ENCODE measurements around the gene MBOAT2.

Gene MBOAT2

DNA sequence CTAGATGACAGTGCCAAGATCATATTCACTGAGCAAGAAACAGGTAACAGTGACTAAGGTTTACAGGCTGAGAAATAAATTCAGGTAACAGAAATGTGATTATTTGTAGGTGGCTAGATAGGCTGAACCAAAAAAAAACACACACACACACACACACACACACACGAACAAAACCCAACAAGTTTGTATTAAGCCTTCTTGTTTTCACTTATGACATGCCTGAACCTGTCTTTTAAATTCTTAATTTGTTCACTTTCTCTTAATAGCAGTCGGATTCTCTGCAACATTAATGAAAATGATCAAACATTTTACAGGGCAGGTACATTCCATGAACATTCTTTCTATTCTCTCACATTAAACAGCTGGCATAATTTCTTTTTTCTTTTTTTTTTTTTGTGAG, 147.3 kb downstream of the MBOAT2 start:
- no peak overlapping the region for H3K27ac ChIP-seq
- no peaks in the 10 kb centered on the region for H3K27me3 ChIP-seq (ENCODE audit: insufficient read depth, low read depth)
- TF ChIP-seq, protein P1, sequence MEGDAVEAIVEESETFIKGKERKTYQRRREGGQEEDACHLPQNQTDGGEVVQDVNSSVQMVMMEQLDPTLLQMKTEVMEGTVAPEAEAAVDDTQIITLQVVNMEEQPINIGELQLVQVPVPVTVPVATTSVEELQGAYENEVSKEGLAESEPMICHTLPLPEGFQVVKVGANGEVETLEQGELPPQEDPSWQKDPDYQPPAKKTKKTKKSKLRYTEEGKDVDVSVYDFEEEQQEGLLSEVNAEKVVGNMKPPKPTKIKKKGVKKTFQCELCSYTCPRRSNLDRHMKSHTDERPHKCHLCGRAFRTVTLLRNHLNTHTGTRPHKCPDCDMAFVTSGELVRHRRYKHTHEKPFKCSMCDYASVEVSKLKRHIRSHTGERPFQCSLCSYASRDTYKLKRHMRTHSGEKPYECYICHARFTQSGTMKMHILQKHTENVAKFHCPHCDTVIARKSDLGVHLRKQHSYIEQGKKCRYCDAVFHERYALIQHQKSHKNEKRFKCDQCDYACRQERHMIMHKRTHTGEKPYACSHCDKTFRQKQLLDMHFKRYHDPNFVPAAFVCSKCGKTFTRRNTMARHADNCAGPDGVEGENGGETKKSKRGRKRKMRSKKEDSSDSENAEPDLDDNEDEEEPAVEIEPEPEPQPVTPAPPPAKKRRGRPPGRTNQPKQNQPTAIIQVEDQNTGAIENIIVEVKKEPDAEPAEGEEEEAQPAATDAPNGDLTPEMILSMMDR (conservative IDR thresholded peaks at IDR 0.05; ENCODE audit: low read depth, low read length): no peak

DNA sequence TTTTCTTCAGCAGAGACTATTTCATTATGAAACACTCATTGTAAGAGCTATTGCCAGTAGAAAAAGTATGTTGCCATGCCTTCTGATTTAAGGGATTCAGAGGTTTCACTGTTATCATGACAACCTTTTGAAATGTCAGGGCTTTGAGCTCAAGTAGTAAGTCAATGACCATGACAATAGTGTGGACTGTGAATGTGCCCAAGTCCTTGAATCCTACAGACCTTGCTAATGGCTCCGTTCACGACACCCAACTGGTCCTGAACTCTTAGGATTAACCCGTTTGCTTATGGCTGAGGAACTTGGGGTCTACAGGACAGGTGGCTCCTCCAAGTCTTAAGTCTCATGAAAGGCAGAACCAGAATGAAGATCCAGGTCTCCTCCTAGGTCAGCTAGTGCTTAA, 148.5 kb downstream of the MBOAT2 start:
- Histone ChIP-seq H3K27ac (no peak overlapping the region), H3K4me1 (ENCODE audit: low read depth, poor library complexity, severe bottlenecking) (no peaks in the 10 kb centered on the region), H3K36me3 (ENCODE audit: insufficient read depth) (no peaks in the 10 kb centered on the region), H3K27me3 (ENCODE audit: insufficient read depth, low read depth) (no peaks in the 10 kb centered on the region), H4K20me1 (ENCODE audit: insufficient read depth) (no peaks in the 10 kb centered on the region), H3K4me3 (IDR thresholded peaks at IDR 0.05; ENCODE audit: insufficient read depth, low read depth, low read length) (no peak overlapping the region), H3K9ac (no peak overlapping the region), H3K4me2 (no peak overlapping the region), H3K79me2 (ENCODE audit: insufficient read depth, low read depth) (no peaks in the 10 kb centered on the region), H2AFZ (ENCODE audit: low read depth) (no peak overlapping the region)
- TF ChIP-seq, protein P1 (conservative IDR thresholded peaks at IDR 0.05; ENCODE audit: low read depth, low read length): no peak

More for the DNA sequence above, 147.3 kb downstream of the MBOAT2 start:
- H3K36me3 ChIP-seq (ENCODE audit: insufficient read depth): no peaks in the 10 kb centered on the region
- H2AFZ ChIP-seq (ENCODE audit: low read depth): no peak overlapping the region
- H4K20me1 ChIP-seq (ENCODE audit: insufficient read depth): no peaks in the 10 kb centered on the region
- H3K4me2 ChIP-seq: no peak overlapping the region
- H3K4me1 ChIP-seq (ENCODE audit: low read depth, poor library complexity, severe bottlenecking): no peaks in the 10 kb centered on the region
- no peak overlapping the region for H3K9ac ChIP-seq
- no peak overlapping the region for H3K4me3 ChIP-seq (IDR thresholded peaks at IDR 0.05; ENCODE audit: insufficient read depth, low read depth, low read length)
- H3K79me2 ChIP-seq (ENCODE audit: insufficient read depth, low read depth): no peaks in the 10 kb centered on the region

DNA sequence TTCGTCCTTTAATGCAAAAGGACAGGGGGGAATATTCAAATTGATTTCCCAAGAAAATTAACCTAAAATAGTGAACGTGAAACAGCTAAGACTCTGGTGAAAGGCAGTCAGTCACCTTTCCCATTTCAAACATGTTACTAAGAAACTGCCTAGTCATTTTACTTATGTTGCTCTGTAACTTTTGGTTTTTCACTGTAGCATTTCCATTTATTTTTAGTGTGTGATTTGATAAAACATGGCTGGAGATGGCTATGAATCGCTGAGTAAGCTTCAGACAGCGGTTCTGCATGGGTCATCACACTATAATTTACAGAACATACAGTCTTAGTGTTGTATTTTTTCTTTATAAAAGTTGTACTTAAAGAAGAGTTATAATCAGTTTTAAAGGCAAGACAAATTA, 150.1 kb downstream of the MBOAT2 start:
- TF ChIP-seq, protein P1 (conservative IDR thresholded peaks at IDR 0.05; ENCODE audit: low read depth, low read length): no peak
- Histone ChIP-seq H2AFZ (ENCODE audit: low read depth) (no peak overlapping the region), H3K27ac (no peak overlapping the region)

DNA sequence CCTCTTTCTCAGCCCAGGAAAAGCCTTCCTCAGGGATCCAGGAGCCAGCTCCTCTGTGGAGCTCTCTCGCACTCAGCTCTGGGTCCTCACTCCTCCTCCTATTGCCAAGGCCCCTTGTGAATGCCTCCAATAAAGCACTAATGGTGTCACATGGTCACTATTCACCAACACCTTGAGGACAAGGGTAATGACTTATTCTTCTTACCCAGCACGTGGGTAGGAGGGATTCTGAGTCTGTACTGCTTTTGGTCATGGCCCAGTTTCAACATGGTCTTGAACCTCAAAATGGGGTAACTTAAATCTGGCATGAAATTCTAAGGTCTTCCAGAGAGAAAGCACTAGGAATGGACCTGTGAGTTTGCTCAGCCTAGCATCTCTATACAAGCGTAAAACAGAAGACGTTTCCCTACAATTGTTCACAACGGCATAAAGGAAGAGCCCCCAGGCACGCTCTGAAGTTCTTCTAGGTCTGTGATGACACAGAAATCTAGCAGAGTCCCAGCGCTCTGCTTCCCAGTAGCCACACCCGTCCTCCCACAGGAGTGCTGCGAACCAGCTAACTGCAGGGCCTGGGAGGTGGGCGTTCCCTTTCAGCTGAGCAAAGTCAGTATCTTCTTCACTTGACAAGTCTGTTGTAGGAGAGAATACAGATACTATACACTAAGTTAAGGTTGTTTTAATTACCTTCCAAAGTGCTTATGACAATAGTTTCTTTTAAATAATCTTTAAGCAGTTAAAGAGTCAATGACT, 151.5 kb downstream of the MBOAT2 start:
- H3K27me3 ChIP-seq (ENCODE audit: insufficient read depth, low read depth): no peaks in the 10 kb centered on the region
- H3K4me3 ChIP-seq (IDR thresholded peaks at IDR 0.05; ENCODE audit: insufficient read depth, low read depth, low read length): no peak overlapping the region
- no peaks in the 10 kb centered on the region for H3K36me3 ChIP-seq (ENCODE audit: insufficient read depth)
- H2AFZ ChIP-seq (ENCODE audit: low read depth): no peak overlapping the region
- no peaks in the 10 kb centered on the region for H4K20me1 ChIP-seq (ENCODE audit: insufficient read depth)
- H3K9ac ChIP-seq: no peak overlapping the region
- no peaks in the 10 kb centered on the region for H3K4me1 ChIP-seq (ENCODE audit: low read depth, poor library complexity, severe bottlenecking)
- H3K79me2 ChIP-seq (ENCODE audit: insufficient read depth, low read depth): no peaks in the 10 kb centered on the region
- TF ChIP-seq, protein P1 (conservative IDR thresholded peaks at IDR 0.05; ENCODE audit: low read depth, low read length): no peak
- no peak overlapping the region for H3K4me2 ChIP-seq
- H3K27ac ChIP-seq: no peak overlapping the region

More for the DNA sequence above, 150.1 kb downstream of the MBOAT2 start:
- Histone ChIP-seq H3K4me3 (IDR thresholded peaks at IDR 0.05; ENCODE audit: insufficient read depth, low read depth, low read length) (no peak overlapping the region), H4K20me1 (ENCODE audit: insufficient read depth) (no peaks in the 10 kb centered on the region), H3K79me2 (ENCODE audit: insufficient read depth, low read depth) (no peaks in the 10 kb centered on the region), H3K4me2 (no peak overlapping the region), H3K27me3 (ENCODE audit: insufficient read depth, low read depth) (no peaks in the 10 kb centered on the region), H3K9ac (no peak overlapping the region), H3K4me1 (ENCODE audit: low read depth, poor library complexity, severe bottlenecking) (no peaks in the 10 kb centered on the region), H3K36me3 (ENCODE audit: insufficient read depth) (no peaks in the 10 kb centered on the region)

Measured in KMS-11 (cell line).